Measurements from ENCODE around the gene SHB. TPM values are rescaled to one million over a fixed set of nuclear protein-coding genes. Genes with fewer than 3 reads are reported as not detected.
A peak's percentile ranks its signal among the peaks of the same experiment; 100 is the strongest.

SHB gene
- total RNA-seq, 1 donor from 2014 or later: 18.5 TPM

GRCh38 chr9:37909326-37909725 is 159.7 kb downstream of the SHB start:
- H3K27ac Mint-ChIP-seq (ENCODE audit: unreplicated experiment): no peak overlapping the region
- no peaks in the 10 kb centered on the region for H3K9me3 Mint-ChIP-seq (ENCODE audit: unreplicated experiment)
- no peak for DNase-seq (ENCODE audit: low spot score)

GRCh38 chr9:37908698-37909186 is 160.3 kb downstream of the SHB start:
- Mint-ChIP-seq H3K27me3 (ENCODE audit: unreplicated experiment) (peaks cover 1% of the 10 kb centered on the region), H3K4me3 (ENCODE audit: unreplicated experiment) (no peak overlapping the region), H3K36me3 (ENCODE audit: low read depth, unreplicated experiment) (no peaks in the 10 kb centered on the region), H3K4me1 (ENCODE audit: unreplicated experiment) (peaks cover 13% of the 10 kb centered on the region), H3K27ac (ENCODE audit: unreplicated experiment) (no peak overlapping the region), H3K9me3 (ENCODE audit: unreplicated experiment) (no peaks in the 10 kb centered on the region)
- TF ChIP-seq CTCF (IDR thresholded peaks at IDR 0.05; ENCODE audit: unreplicated experiment): no peak
- DNase-seq (ENCODE audit: low spot score): no peak

More at GRCh38 chr9:37909326-37909725, 159.7 kb downstream of the SHB start:
- Mint-ChIP-seq H3K27me3 (ENCODE audit: unreplicated experiment) (peaks cover 3% of the 10 kb centered on the region), H3K4me3 (ENCODE audit: unreplicated experiment) (no peak overlapping the region), H3K36me3 (ENCODE audit: low read depth, unreplicated experiment) (no peaks in the 10 kb centered on the region), H3K4me1 (ENCODE audit: unreplicated experiment) (peaks cover 18% of the 10 kb centered on the region)
- TF ChIP-seq CTCF (IDR thresholded peaks at IDR 0.05; ENCODE audit: unreplicated experiment): no peak

GRCh38 chr9:37908283-37908682 is 160.7 kb downstream of the SHB start:
- Mint-ChIP-seq H3K9me3 (ENCODE audit: unreplicated experiment) (no peaks in the 10 kb centered on the region), H3K36me3 (ENCODE audit: low read depth, unreplicated experiment) (no peaks in the 10 kb centered on the region), H3K27me3 (ENCODE audit: unreplicated experiment) (peaks cover 1% of the 10 kb centered on the region), H3K4me1 (ENCODE audit: unreplicated experiment) (peaks cover 8% of the 10 kb centered on the region), H3K27ac (ENCODE audit: unreplicated experiment) (no peak overlapping the region), H3K4me3 (ENCODE audit: unreplicated experiment) (no peak overlapping the region)
- DNase-seq (ENCODE audit: low spot score): no peak
- no peak for TF ChIP-seq CTCF (IDR thresholded peaks at IDR 0.05; ENCODE audit: unreplicated experiment)

GRCh38 chr9:37906312-37907239 is 162.5 kb downstream of the SHB start:
- no peak overlapping the region for H3K27ac Mint-ChIP-seq (ENCODE audit: unreplicated experiment)
- no peak overlapping the region for H3K4me3 Mint-ChIP-seq (ENCODE audit: unreplicated experiment)
- peaks cover 9% of the 10 kb centered on the region for H3K4me1 Mint-ChIP-seq (ENCODE audit: unreplicated experiment)
- peaks cover 1% of the 10 kb centered on the region for H3K27me3 Mint-ChIP-seq (ENCODE audit: unreplicated experiment)
- DNase-seq (ENCODE audit: low spot score): no peak
- TF ChIP-seq CTCF (IDR thresholded peaks at IDR 0.05; ENCODE audit: unreplicated experiment): no peak
- H3K36me3 Mint-ChIP-seq (ENCODE audit: low read depth, unreplicated experiment): no peaks in the 10 kb centered on the region
- H3K9me3 Mint-ChIP-seq (ENCODE audit: unreplicated experiment): no peaks in the 10 kb centered on the region

DNA sequence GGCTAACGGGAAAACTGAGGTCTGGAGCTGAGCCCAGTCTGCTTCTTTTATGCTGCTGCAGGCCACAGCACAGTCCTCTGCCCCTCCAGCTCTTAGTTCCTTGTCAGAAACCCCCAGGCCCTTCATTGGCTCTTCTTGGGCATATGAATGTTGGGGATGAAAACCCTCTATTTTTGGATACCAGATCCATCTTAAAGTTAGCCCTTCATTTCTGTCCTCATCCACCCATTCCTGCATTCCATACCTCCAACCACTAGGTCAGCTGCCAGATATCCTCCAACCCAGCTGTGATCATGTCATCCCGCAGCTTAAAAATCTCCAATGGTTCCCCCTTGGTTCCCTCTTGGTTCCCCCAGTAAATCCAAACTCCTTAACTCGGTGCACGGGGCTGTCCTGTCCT is 163.3 kb downstream of the SHB start:
- TF ChIP-seq CTCF (IDR thresholded peaks at IDR 0.05; ENCODE audit: unreplicated experiment): no peak
- Mint-ChIP-seq H3K4me3 (ENCODE audit: unreplicated experiment) (peak overlapping the region; percentile 61), H3K36me3 (ENCODE audit: low read depth, unreplicated experiment) (no peaks in the 10 kb centered on the region), H3K27ac (ENCODE audit: unreplicated experiment) (no peak overlapping the region), H3K27me3 (ENCODE audit: unreplicated experiment) (peaks cover 1% of the 10 kb centered on the region), H3K4me1 (ENCODE audit: unreplicated experiment) (peaks cover 9% of the 10 kb centered on the region), H3K9me3 (ENCODE audit: unreplicated experiment) (no peaks in the 10 kb centered on the region)
- DNase-seq (ENCODE audit: low spot score): no peak
